ENCODE data around the gene SDK2.

SDK2 gene, protein sequence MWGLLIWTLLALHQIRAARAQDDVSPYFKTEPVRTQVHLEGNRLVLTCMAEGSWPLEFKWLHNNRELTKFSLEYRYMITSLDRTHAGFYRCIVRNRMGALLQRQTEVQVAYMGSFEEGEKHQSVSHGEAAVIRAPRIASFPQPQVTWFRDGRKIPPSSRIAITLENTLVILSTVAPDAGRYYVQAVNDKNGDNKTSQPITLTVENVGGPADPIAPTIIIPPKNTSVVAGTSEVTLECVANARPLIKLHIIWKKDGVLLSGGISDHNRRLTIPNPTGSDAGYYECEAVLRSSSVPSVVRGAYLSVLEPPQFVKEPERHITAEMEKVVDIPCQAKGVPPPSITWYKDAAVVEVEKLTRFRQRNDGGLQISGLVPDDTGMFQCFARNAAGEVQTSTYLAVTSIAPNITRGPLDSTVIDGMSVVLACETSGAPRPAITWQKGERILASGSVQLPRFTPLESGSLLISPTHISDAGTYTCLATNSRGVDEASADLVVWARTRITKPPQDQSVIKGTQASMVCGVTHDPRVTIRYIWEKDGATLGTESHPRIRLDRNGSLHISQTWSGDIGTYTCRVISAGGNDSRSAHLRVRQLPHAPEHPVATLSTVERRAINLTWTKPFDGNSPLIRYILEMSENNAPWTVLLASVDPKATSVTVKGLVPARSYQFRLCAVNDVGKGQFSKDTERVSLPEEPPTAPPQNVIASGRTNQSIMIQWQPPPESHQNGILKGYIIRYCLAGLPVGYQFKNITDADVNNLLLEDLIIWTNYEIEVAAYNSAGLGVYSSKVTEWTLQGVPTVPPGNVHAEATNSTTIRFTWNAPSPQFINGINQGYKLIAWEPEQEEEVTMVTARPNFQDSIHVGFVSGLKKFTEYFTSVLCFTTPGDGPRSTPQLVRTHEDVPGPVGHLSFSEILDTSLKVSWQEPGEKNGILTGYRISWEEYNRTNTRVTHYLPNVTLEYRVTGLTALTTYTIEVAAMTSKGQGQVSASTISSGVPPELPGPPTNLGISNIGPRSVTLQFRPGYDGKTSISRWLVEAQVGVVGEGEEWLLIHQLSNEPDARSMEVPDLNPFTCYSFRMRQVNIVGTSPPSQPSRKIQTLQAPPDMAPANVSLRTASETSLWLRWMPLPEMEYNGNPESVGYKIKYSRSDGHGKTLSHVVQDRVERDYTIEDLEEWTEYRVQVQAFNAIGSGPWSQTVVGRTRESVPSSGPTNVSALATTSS (N-terminal part only)

DNA sequence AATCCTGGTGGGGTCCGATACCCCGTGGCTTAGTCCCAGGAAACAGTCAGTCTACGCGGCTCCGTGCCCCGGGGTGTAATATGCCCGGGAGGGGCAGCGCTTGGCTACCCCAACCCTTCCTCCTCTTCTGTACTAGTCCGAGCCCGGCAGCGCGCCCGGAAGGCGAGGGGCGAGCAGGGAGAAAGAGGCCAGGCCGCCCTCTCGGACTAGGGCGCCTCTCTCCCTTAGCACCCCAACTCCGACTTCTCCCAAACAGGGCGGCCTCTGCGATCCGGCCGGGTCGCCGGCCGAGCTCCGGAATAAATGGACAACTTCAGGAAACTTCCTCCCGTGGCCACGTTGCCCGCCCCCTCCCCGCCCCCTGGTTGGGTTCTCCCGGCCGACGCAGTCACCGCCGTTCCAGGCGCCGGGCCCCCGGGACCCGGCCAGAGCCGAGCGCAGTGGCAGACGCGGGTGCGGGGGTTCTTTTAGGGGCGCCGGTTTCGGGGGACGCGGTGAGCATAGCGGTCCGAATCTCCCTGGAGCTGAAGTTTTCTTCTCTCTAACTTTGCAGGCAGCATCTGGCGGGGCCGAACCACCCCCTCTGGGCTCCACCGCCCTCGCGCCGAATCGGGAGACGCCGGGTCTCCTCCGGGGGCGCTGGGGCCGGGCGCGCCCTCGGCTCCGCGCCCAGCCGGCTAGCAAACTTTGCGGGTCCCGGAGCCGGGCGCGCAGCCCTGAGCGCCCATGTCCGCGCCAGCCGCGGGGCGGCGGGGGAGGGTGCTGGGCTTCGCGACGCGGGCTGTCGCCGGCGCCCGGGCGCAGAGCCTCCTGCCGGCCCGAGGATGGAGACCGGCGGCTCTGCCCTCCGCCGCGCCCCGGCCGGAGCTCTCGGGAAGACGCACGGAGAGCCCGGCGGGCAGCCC lies at the start of gene SDK2:
TSS of gene SDK2 (minus strand) at position 301 of the 905 bp plus-strand sequence. CDS start 357 bp downstream, outside the sequence.
- DNase-seq = no peak

DNA sequence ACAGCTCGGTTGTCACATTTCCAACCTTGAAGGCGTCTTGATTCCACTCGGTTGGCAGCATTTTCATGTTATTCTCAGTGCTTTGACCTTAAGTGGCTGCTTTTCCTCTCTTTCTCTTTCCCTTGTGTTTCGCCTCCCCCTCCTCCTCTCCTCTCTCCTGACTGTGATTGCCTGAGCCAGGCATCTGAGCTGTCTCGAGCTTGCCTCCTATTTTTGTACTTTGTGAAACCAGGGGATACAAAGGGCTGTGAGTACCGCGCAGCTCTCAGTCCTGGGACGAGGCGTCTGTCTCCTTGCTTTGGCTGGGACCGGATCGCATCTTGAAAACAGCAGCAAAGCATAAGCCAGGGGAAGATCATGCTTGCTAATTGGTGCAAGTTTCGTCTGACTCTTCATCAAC lies 48.8 kb upstream of the SDK2 start:
- DNase-seq = no peak

DNA sequence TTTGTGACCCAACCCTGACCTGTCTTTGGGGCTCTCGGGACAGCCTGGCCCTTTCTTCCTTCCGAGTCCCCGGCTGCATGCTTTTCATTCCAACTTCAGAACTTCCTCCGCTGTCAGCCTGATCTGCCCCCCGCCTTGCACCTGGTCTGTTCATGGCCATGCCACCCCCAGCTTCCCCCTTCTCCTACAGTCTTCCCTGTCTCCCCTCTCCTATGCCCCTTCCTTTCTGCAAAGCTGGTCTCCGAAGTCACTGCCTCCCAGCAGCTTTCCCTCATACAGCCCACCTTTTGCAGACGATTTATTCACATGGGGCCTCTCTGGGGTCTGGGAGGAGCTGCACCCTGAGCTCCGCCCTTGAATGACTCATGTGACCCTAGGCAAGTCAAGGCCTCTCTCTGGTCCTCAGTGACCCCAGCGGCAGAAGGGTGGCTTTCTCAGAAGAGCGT lies 47.1 kb upstream of the SDK2 start:
- no peak for DNase-seq

DNA sequence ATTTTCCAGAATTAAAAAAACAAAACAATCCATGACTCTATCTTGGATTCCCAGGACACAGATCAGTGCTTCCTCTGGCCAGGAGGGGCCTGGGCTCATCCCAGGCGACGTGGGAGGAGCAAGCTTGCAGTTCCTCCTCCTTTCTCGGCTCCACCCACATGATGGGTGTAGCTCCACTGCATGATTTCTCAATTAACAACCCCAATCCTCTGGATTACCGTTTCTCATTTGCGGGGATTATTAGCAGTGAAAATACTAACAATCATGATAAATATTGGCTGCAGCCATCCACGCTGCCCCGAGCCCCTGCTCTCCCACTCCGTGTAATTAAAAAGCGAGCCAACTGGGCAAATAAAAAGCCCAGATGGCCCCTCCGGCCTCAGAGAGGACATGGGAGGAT lies 46.4 kb upstream of the SDK2 start:
- no peak for DNase-seq

DNA sequence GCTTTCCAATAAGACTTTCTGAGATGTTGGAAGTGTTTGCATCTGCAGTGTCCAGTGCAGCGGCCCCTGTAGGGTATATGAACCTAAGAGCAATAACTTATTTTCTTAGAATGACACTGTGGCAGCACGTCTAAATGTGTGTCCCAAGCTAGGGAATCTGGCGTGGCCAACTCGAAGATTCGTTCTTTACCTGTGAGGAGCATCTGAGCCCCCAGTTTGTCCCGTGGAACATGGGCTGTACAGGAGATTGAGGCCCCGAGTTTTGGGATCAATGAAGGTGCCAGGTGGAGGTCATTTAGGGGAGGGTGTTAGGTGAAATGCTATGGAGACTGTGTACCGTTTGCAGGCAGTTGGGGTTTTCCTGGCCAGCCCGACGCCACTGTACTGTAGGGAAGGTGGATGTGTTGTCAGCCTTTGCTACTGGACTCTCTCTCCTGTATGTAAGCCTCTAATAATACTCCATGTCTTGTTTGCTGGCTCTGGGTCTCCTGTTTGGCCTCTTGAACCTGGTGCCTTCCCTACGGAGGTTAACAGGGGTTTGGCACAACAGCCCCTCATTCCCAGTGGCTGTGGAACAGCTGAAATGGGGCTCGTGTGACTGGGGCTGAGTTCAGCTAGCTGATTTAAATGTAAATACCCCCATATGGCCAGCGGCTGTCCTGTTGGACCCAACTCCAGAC lies 45.5 kb upstream of the SDK2 start:
- no peak for DNase-seq

DNA sequence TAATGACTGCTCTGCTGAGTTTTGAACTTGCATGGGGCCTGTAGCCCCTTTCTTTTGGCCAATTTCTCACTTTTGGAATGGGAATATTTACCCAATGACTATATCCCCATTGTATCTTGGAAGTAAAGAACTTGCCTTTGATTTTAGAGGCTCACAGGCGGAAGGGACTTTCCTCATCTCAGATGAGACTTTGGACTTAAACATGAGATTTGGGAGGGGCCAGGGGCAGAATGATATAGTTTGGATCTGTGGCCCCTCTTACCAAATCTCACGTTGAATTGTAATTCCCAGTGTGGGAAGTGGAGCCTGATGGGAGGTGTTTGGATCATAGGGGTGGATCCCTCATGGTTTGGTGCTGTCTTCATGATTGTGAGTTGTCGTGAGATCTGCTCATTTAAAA lies 42.7 kb upstream of the SDK2 start:
- DNase-seq = no peak

DNA sequence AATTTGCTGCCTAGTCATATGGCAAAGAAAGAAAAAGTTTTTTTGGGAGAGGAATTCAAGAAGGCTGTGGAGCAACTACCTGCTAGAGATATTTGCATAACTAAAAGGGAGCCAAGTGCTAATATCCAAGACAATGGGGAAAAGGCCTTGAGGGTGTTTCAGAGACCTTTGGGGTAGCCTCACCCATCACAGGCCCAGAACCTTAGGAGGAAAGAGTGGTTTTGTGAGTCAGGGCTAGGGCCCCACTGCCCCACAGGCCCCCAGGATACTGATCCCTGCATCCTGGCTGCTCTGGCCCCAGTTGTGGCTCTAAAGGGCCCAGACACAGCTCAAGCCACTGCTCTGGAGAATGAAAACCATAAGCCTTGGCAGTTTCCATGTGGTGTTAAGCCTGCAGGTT lies 41.9 kb upstream of the SDK2 start:
- DNase-seq = no peak

DNA sequence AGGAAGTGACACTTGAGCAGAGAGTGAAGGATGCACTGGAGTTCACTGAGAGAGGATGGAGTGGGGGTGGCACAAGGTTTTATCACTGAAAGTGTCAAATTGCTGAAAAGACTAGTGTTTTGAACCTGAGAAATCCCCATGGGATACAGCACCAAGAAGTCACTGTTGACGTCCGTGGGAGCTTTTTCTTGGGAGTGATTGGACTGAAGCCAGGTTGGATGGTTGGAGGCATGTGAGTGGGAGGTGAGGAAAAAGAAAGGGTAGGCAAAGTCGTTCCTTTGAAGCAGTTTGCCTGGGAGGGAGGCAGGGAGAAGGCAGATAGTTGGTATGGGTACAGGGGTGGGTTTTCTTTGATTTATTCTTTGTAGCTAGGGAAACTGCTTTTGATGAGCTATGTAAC lies 39.9 kb upstream of the SDK2 start:
- DNase-seq = no peak

DNA sequence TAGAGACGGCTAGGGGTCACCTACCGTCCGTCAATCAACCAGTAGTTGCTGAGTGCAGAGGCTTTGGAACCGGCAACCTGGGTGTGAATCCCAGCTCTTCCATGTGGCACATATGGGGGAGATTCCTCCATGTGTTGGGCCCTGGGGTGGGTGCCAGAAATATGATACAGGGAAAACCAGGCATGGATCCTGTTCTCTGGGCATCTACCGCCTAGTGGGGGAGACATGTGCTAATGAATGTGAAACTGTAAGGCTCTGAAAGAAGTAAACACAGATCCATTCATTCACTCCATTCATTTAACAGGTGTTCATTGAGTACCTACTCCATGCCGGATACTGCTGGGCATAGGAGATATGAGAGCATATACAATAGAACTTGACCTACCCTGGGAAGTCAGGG lies 39.5 kb upstream of the SDK2 start:
- DNase-seq = no peak

DNA sequence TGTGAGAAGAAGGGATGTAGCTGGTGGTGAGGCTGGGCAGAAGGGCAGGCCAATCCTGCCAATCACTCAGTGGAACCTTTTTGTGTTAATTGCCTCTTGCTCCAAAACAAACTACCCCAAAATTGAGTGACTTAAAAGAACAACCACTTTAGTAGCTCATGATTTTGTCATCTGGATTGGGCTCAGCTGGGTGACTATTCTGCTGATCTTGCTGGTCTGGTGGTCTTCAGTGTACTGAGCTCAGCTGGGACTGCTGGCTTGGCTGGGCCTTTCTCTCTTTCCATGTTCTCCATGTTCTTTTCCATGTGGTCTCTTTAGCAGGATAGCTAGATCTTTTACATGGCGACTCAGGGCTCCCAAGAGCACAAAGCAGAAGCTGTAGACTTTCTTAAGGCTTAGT lies 37.7 kb upstream of the SDK2 start:
- DNase-seq = no peak

DNA sequence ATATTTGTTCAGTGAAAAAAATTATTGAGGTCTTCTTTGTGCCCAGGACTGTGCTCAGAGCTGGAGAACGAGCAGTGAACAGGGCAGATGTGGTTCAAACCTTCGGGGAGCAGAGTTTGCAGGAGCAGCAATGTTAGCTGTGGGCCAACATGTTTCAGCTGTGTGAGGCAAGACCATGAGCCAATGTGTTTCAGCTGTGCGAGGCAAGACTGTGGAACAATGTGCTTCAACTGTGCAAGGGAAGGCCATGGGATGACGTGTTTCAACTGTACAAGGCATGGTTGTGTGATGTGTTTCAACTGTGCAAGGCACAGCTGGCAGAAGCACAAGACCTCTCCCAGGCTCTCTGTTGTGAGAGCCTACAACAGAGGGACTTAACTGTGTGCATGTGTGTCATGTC lies 35.2 kb upstream of the SDK2 start:
- no peak for DNase-seq

DNA sequence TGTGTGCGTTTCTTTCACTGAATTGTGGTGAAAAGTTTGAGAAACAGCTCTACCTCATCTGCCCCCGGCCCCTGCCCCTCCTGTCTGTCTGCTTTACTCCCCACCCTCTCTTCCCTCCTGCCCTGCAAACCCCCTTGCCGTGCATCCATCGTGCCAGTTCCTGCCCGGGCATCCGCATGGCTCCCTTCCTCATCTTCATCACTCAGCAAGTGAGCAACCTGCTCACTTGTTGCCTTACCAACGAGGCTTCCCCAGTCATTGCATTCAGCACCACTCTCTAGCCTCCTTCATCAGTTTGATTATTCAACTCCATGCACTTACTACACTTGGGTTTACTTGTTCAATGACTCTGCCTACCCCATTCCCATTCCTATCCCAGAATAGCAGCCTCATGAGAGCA lies 34.8 kb upstream of the SDK2 start:
- DNase-seq = no peak

DNA sequence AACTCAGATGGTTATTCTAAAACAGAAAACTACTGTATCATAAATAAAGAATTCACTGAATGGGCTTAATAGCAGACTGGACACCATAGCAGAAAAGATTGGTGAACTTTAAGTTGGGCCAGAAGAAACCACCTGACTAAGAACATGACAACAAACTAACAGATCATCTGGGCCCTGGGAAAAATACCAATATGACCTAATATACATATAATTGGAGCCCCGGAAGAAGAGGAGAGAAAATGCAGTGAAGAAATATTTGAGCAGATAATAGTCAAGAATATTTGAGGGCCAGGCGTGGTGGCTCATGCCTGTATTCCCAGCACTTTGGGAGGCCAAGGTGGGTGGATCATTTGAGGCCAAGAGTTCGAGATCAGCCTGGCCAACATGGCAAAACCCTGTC lies 25.5 kb upstream of the SDK2 start:
- no peak for DNase-seq

DNA sequence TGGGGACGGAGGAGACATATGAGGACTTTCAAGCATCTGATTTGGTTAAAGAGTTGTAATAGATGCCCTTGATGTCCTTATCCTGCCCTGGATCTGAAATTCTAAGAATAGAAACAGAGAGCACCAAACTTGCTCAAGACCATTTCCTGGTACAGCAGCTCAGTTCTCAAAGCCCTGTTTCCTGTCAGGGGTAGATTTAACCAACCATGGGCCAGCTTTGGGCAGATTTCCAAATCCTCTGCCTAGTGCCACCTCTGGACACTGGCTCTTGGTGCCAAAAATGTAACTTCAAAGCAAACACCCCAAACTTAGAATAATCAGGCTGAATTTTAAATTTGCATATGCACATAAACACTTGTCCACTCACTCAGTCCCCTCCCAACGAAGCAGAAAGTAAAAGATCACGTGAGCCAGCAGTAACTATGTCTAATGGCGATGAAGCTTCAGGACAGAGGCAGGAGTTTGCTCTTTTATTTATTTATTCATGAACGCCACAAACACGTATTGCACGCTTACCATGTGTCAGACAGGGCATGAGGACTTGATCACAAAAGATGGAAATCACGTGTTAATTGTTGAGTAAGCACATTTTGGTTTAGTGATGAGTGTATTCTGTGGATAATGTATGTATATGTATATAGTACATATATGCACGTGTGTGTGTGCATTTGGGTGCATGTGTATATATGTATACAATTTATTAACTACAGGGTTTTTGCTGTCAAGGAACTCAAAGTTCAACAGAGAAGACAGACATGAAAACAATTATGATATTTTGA lies 23.1 kb upstream of the SDK2 start:
- DNase-seq = no peak

DNA sequence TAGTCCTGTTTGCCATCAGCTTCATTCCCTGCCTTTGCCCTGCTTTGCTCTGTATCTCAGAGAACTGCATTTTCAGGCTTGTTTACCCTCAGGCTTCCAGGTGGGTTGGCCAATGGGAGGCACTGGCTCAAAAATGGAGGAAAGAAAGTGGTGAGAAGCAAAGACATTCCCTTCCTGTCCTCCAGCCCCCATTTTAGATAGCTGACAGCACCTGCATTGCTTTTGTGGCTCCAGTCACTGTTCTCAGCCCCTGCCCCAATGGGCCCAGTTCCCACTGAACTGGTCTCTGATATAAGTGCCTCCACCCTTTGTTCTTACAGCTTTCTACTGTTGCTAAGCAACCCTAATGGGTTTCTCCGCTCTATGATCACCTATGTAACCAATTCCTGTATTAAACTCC lies 19.4 kb upstream of the SDK2 start:
- peak; percentile 55 for DNase-seq

DNA sequence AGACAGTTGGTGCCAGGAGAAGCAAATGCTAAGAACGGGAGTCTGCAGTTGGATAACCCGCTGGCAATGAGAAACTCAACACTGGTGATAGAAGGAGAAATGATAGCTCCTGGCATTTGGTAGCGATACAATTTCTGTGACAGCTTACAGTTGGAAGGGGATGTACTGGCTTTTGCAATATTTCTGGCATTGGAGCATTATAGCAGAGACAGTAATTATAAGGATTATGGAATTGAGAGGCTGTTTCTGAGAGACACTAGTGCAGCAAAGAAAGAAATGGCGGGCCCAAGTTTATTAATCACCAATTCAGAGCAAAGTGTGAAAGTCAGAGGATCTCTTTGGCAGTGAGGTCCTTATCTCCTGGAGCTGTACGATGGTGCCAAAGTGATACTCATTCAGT lies 16.1 kb upstream of the SDK2 start:
- DNase-seq = no peak

DNA sequence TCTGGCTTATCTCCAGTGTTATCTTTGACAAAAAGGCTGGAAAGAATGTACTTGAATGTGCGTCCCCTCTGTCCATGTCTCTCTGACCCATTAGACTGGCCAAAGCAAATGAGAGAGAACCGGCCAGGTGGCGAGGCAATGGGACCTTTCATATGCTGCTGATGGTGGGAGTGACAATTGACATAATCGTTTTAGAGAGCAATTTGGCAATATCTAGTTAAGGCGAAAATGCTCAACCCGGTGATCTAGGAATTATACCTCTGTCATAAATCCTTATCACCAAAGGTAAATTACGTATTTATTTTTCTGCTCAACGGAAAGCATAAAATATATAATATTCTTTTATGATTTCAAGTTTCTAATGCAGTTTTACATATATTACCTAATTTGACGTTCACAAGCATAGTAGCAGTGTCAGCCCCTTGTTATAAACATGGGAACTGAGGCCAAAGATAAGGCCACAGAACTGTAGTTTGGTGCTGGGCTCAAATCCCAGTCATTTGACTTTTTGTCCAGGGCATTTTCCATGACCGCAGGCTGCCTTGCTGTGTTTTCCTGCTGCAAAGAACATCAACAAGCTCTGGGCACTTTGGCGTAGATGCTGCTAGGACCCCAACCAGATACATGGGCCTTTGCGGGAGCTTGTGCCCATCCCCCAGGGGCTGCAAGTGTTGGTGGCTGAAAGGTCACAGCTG lies 14.7 kb upstream of the SDK2 start:
- no peak for DNase-seq

DNA sequence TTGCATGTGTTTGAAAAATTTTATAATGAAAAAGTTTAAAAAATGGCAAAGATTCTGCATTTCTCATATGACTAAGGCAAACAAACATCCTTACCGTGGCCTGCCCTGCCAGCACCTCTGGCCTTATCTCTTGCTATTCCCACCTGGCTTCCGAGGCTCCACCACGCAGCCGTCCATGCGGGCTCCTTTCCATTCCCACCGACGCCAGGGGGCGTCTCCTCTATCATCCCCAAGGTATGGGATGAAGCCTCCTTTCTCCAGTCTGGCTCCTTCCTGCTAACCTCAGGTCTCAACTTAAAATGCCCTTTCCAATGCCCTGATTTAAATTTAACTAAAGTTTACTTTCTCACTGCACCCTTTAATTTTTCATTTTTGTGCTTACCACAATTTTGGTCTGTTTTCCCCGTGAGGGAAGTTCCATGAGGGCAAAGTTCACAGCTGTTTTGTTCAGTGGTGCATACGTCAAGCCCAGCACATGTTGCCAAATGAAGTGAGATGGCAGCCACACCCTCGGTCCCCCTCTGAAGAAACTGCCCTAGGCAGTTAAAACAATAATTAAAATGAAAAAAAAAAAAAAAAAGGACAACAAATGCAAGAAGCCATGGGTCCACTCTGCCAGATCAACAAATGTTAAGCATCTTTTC lies 13.3 kb upstream of the SDK2 start:
- DNase-seq = peak; percentile 37

DNA sequence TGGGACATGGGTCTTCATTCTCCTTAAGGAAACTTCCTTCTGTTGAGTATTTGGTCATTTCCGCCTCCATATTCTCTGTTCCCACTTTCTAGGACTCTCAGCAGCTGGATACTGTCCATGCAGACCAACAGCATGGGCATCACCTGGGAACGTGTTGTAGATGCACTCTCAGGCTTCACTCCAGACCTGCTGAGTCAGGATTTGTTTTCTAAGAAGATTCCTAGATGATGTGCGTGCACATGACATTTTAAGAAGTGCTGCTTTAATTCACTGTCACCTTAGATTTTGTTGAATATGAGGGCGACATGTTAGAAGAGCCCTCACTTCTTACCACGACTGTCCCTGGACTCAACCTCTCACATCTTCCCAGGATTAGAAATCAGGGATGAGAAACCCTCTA lies 10.0 kb upstream of the SDK2 start:
- no peak for DNase-seq

DNA sequence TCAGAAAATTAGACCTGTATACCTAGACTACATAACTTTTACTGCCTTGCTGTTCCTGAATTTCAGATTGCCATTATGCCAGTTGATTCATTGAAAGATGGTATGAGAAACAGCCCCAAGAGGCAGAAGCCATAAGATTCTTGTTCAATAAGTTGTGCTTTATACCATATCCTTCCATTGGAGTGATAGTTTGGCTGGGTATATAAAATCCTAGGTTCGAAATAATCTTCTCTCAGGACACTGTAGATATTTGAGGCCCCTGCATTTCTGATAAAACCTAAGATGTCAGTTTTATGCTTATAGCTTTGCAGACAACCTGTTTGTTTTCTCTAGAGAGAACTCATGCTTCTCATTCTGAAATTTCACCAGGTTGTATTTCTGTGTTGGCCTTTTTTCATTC lies 9.6 kb upstream of the SDK2 start:
- no peak for DNase-seq
